SJCRH30 (cell line): ENCODE measurements around the gene LIPA. TPM values are rescaled to one million over a fixed set of nuclear protein-coding genes. Genes with fewer than 3 reads are reported as not detected.
"Not testable (repeated sequence)": the region's sequence is repeated elsewhere in the genome, so short reads cannot be mapped to it uniquely, and the experiment has no call there.

ENCODE experiments used
- DNase-seq, 2 experiments: peaks; one replicate each; pipeline ENCODE4 v3.0.0-alpha.2; 2015 to 2020
- H3K27ac ChIP-seq: fragments of 250-450 bp; sonication (Bioruptor Pico); 2 replicates; pipeline ENCODE4 v1.5.1; 2020; ENCODE audit warnings: mild to moderate bottlenecking, moderate library complexity
- H3K27me3 ChIP-seq: fragments of 250-450 bp; sonication (Bioruptor Pico); 2 replicates; pipeline ENCODE4 v1.5.1; 2020; ENCODE audit warnings: mild to moderate bottlenecking, moderate library complexity
- H3K36me3 ChIP-seq: fragments of 250-450 bp; sonication (Bioruptor Pico); 2 replicates; pipeline ENCODE4 v1.5.1; 2020; ENCODE audit warnings: mild to moderate bottlenecking, moderate library complexity
- H3K4me1 ChIP-seq: fragments of 250-450 bp; sonication (Bioruptor Pico); 2 replicates; pipeline ENCODE4 v1.5.1; 2020; ENCODE audit warnings: mild to moderate bottlenecking, moderate library complexity
- H3K4me3 ChIP-seq: fragments of 250-450 bp; sonication (Bioruptor Pico); 2 replicates; pipeline ENCODE4 v1.5.1; 2020; ENCODE audit warnings: mild to moderate bottlenecking, moderate library complexity
- H3K9me3 ChIP-seq: fragments of 250-450 bp; sonication (Bioruptor Pico); replicated peaks from 2 replicates; pipeline ENCODE4 v1.5.1; 2020; ENCODE audit warnings: mild to moderate bottlenecking, moderate library complexity
- total RNA-seq: library from RNA; depleted of rRNA; stranded (reverse); fragments of >200 nt; shearing (Covaris generic); gene quantifications from 2 replicates; pipeline ENCODE4 v1.2.3, GENCODE V29; 2014

Gene LIPA
- total RNA-seq, 1 experiment from 2014 or later = 14.6 TPM

DNA sequence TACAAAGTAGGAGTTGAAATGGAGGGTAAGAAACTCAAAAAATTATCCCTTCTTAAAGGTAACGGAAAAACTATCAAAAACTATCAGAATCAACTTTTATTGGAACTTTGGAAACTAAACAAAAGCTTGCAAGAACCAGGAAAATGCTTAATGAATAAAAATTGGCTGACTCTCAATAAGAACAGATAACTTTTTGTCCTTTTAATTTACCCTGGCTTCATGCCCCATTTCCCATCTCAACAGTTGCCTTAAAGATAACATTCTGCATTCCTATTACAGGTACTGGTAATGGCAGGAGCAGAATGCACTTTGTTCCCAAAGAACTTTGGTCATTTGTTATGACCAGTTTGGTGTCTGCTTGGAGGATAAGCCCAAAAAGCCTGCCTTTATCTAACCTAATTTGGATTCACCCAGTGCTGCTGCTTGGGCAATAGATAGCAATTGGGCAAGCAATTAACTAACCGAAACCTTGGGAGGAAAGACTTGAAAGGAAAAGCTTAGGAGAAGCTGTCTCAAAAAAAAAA, 62.3 kb downstream of the LIPA start:
- H3K27me3 ChIP-seq = no peaks in the 10 kb centered on the region
- no peaks in the 10 kb centered on the region for H3K36me3 ChIP-seq
- H3K4me3 ChIP-seq = no peak overlapping the region
- H3K4me1 ChIP-seq = no peaks in the 10 kb centered on the region
- H3K27ac ChIP-seq = no peak overlapping the region
- no peak for DNase-seq
- H3K9me3 ChIP-seq = no peaks in the 10 kb centered on the region

DNA sequence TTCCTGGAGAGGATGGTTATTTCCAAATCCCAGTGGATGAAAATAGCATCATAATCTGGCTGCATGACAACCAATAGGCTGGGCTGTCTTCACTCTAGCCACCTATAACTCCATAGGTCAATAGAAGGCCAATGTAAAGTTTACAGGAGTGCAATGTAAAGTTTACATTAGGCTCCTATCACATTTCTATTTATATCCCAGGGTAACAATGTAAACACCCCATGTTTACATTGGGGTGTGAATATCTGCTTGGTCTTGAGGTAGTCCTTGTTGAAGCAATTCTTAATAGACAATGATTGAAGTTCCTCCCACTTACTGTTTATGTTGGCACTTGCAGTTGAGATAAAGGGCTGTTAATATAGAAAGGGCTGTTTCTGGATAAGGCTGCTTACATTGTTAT, 65.9 kb downstream of the LIPA start:
- no peak overlapping the region for H3K4me3 ChIP-seq
- no peaks in the 10 kb centered on the region for H3K36me3 ChIP-seq
- H3K9me3 ChIP-seq = no peaks in the 10 kb centered on the region
- no peak overlapping the region for H3K27ac ChIP-seq
- H3K4me1 ChIP-seq = no peaks in the 10 kb centered on the region
- DNase-seq = no peak
- H3K27me3 ChIP-seq = no peaks in the 10 kb centered on the region

DNA sequence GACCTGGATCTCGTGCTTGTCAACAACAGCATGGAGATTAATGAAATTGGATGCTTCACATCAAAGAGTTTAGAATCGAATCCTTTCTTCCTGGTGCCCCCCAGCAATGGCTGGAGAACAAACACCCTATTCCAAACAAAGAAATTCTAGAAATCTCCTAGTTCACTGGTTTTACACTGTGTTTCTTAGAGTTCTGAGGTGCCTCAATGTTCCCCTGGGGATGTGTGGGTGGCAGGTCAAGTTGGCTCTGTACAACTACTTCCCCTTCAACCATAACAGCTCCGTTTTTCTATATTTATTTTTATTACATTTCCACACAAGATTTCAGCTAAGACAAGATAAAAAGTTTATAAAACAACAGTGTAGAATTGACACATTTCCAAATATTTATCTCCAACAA, 66.9 kb downstream of the LIPA start:
- no peak for DNase-seq
- Histone ChIP-seq H3K9me3 (no peaks in the 10 kb centered on the region), H3K27ac (no peak overlapping the region), H3K27me3 (no peaks in the 10 kb centered on the region), H3K4me1 (no peaks in the 10 kb centered on the region), H3K36me3 (no peaks in the 10 kb centered on the region), H3K4me3 (no peak overlapping the region)

DNA sequence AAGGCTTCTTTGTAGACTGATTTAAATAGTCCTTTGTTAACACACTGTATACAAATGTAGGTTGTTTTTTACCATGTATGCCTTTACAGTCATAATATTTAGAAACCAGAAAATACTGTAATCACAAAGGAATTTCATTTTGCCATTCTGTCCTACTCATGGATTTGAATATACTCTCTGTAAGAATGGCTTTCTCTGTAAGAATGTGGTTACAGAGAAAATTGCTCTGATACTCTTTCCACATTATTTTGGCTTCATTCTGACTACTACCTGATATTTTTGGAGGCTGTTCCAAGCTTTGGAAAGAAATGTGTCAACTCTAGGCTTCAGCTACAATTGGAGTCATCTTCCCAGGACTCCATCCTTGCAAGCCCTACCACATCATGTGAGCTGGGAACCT, 68.0 kb downstream of the LIPA start:
- Histone ChIP-seq H3K27ac (no peak overlapping the region), H3K4me1 (no peaks in the 10 kb centered on the region), H3K27me3 (no peaks in the 10 kb centered on the region), H3K36me3 (no peaks in the 10 kb centered on the region), H3K4me3 (no peak overlapping the region), H3K9me3 (no peaks in the 10 kb centered on the region)
- no peak for DNase-seq

DNA sequence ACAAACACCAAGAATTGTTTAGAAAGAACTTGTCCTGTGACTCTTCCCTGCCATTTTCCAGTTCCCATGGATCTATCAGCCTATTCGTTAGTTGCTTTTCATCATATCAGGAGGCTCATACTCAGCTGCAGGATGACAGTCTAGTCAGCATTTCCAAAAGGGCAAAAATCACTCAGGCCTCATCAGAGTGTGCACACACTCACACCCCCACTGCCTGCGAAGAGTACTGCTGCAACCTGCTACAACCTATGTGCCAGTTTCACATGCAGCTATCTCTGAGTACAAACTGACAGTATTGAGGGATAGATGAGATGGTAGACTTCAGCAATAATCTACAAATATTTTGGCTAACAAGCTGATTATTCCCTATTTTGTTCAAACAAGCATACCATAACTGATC, 68.7 kb downstream of the LIPA start:
- Histone ChIP-seq H3K4me1 (no peaks in the 10 kb centered on the region), H3K36me3 (no peaks in the 10 kb centered on the region), H3K4me3 (no peak overlapping the region), H3K27me3 (no peaks in the 10 kb centered on the region), H3K27ac (no peak overlapping the region), H3K9me3 (no peaks in the 10 kb centered on the region)
- DNase-seq = no peak

DNA sequence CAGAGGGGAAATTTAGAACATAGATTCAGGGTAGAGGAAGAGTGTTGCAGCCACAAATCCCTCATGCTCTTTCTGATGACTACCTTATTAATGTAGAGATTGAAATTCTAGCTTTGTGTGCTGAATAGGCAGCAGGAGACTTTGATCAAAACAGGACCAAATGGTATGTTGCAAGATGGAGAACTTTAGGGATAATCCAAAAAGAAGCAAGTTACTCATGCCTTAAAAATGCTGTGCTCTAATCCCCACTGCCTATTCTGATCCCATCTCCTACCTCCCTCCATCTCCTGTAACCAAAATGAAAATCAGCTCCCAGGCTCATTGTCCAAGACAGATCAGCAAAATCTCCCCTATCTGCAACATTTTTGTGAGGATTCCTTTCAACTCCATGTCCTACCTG, 75.8 kb downstream of the LIPA start:
- H3K4me1 ChIP-seq = no peaks in the 10 kb centered on the region
- DNase-seq = no peak
- H3K9me3 ChIP-seq = no peaks in the 10 kb centered on the region
- H3K27ac ChIP-seq = no peak overlapping the region
- H3K27me3 ChIP-seq = no peaks in the 10 kb centered on the region
- no peaks in the 10 kb centered on the region for H3K36me3 ChIP-seq
- no peak overlapping the region for H3K4me3 ChIP-seq

DNA sequence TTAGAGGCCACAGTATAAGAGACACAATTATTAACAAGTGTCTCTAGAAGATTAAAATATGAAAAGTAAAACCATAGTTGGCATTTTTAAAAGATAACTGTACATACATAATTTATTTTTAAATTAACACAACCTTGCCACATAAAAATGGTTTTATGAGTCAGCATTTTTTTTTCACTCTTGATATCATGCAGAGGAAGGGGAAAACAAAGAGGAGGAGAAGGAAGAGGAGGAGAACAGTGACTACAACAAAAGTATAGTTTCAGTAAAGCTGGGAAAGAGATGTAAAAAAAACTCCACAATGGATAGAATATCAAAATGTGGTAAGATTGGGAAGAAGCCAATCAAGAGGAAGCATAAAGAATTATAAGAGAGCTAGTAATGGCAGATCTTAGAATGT, 78.5 kb downstream of the LIPA start:
- DNase-seq = no peak
- Histone ChIP-seq H3K4me1 (no peaks in the 10 kb centered on the region), H3K27me3 (no peaks in the 10 kb centered on the region), H3K9me3 (no peaks in the 10 kb centered on the region), H3K4me3 (no peak overlapping the region), H3K27ac (no peak overlapping the region), H3K36me3 (no peaks in the 10 kb centered on the region)

DNA sequence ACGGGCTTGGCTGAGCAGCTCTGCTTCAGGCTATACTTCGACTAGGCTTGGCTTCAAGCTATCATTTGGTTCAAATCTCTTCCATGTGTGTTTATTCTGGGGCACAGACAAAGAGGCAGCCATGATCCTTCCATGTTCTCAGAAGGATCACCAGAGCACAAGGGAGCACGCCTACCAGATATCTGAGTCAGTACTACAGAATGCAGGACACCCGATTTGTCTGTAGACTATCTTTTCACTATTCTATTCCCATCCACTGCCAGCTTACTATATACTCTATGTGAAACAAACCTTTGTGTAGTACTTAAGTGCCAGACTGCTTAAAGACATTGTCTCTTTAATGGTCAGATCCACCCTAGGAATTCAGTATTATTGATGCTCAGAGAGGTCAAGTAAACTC, 79.6 kb downstream of the LIPA start:
- no peaks in the 10 kb centered on the region for H3K27me3 ChIP-seq
- H3K27ac ChIP-seq = no peak overlapping the region
- H3K9me3 ChIP-seq = no peaks in the 10 kb centered on the region
- H3K4me3 ChIP-seq = no peak overlapping the region
- no peaks in the 10 kb centered on the region for H3K36me3 ChIP-seq
- DNase-seq = no peak
- no peaks in the 10 kb centered on the region for H3K4me1 ChIP-seq

DNA sequence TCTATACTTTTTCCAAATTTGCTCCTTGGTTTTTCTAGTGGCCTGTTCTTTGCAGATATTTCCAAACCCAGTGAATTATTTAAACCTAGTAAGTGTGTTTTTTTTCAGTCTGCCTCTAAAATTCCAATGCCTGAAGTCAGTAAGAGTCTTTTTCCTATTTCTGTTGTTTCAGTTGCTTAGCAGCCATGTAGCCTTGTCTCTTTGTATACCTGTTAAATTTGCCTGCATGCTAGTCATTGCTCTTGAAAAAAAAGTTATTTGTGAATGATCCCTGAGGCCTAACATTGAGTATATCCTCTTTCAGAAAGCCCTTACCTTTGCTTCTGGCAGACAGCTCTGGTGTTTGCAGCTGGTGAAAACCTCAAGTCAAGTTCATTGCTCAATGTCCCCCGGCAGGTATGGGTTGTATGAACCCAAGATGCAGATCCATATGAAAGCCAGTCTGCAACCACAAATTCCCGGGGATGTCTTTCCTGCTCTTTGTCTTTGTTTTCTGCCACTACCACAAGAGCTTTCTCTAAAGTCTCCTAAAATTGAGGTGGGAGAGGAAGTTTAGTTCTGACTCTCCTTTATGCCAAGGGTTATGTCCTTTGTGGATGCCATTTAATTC, 80.2 kb downstream of the LIPA start:
- no peak for DNase-seq
- H3K27me3 ChIP-seq = no peaks in the 10 kb centered on the region
- no peaks in the 10 kb centered on the region for H3K36me3 ChIP-seq
- no peaks in the 10 kb centered on the region for H3K9me3 ChIP-seq
- no peak overlapping the region for H3K4me3 ChIP-seq
- no peak overlapping the region for H3K27ac ChIP-seq
- H3K4me1 ChIP-seq = no peaks in the 10 kb centered on the region

DNA sequence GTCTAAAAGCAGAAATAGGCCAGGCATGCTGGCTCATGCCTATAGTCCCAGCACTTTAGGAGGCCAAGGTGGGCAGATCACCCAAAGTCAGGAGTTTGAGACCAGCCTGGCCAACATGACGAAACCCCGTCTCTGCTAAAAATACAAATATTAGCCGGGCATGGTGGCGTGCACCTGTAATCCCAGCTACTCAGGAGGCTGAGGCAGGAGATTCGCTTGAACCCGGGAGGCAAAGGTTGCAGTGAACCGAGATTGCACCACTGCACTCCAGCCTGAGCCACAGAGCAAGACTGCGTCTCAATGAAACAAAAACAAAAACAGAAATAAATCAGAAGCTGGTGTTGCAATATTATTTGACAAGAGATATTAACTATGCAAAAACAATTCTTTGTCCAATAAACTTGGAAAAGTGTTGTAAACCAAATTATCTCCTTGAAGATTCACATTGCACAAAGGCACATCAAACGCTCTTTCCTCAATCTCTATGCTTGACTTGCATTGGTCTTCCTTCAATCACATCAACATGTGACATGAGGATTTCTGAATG, 83.1 kb downstream of the LIPA start:
- DNase-seq = not testable (repeated sequence)

DNA sequence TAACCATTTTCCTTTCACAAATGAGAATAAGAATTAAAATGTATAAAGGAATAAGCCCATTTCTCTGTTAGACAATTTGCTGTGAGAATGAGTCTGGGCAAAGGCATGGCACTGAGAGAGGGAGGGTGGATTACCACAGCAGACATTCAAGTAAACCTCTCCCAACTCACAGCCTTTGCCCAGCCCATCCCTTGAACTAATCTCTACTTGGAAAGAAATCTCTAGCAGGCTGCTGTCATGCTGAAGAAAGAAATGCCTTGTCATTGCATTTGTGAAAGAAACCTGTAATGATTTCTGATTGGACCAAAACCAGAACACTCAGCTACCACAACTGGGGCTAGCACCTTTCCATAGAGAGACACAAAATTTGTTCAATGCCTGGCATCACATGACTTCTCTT, 83.7 kb downstream of the LIPA start:
- Histone ChIP-seq H3K36me3 (no peaks in the 10 kb centered on the region), H3K27me3 (no peaks in the 10 kb centered on the region), H3K9me3 (no peaks in the 10 kb centered on the region), H3K27ac (no peak overlapping the region), H3K4me1 (no peaks in the 10 kb centered on the region), H3K4me3 (no peak overlapping the region)
- DNase-seq = no peak

More for the DNA sequence above, 83.1 kb downstream of the LIPA start:
- not testable (repeated sequence) for H3K27me3 ChIP-seq, H3K9me3 ChIP-seq, H3K4me3 ChIP-seq, H3K27ac ChIP-seq, H3K4me1 ChIP-seq, H3K36me3 ChIP-seq

GRCh38 chr10:89165923-89166322, 85.7 kb downstream of the LIPA start:
- no peaks in the 10 kb centered on the region for H3K9me3 ChIP-seq
- no peak overlapping the region for H3K4me3 ChIP-seq
- H3K36me3 ChIP-seq = no peaks in the 10 kb centered on the region
- no peaks in the 10 kb centered on the region for H3K4me1 ChIP-seq
- no peaks in the 10 kb centered on the region for H3K27me3 ChIP-seq
- no peak overlapping the region for H3K27ac ChIP-seq
- no peak for DNase-seq

DNA sequence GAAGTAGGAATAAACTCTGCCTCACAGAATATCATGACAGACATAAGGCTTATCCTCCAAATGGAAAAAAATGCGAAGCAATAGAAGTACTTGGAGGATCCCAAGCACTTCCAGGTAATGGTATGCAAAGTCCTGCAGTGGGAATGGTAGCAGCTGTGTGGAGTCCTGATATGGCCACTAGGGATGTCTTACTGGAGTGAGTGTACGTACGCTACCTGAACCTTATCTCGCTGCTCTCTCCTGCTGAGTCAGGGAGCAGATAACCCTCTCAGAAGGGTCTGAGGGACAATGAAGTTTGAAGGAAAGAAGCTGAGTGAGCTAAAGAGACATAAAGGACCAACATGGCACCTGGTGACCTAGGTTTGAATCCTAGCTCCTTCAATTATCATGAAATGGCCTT, 86.7 kb downstream of the LIPA start:
- Histone ChIP-seq H3K9me3 (no peaks in the 10 kb centered on the region), H3K27ac (no peak overlapping the region), H3K4me1 (no peaks in the 10 kb centered on the region), H3K27me3 (no peaks in the 10 kb centered on the region), H3K4me3 (no peak overlapping the region), H3K36me3 (no peaks in the 10 kb centered on the region)
- no peak for DNase-seq

GRCh38 chr10:89164080-89164479, 87.5 kb downstream of the LIPA start:
- DNase-seq = no peak
- Histone ChIP-seq H3K4me3 (no peak overlapping the region), H3K36me3 (no peaks in the 10 kb centered on the region), H3K27me3 (no peaks in the 10 kb centered on the region), H3K4me1 (no peaks in the 10 kb centered on the region), H3K9me3 (no peaks in the 10 kb centered on the region), H3K27ac (no peak overlapping the region)
